DND-41 (cell line): Measurements from ENCODE around the gene GRK1.

ENCODE experiments used
- CTCF ChIP-seq: IDR thresholded peaks from 2 replicates; pipeline ENCODE4 v1.5.1; 2012; ENCODE audit warnings: borderline replicate concordance, low read length, moderate library complexity, mild to moderate bottlenecking; ENCODE audit not compliant: poor library complexity, severe bottlenecking; ENCODE audit errors: extremely low read depth
- EZH2 ChIP-seq: IDR thresholded peaks from 3 replicates; pipeline ENCODE4 v1.6.1; 2012; ENCODE audit warnings: borderline replicate concordance, low read depth, mild to moderate bottlenecking, moderate library complexity, low read length, inconsistent platforms; ENCODE audit not compliant: severe bottlenecking

GRCh38 chr13:113629866-113630265 lies 37.2 kb upstream of the GRK1 start:
- no peak for TF ChIP-seq CTCF
- no peak for TF ChIP-seq EZH2
